ENCODE measurements around the gene ARHGEF9.
"Not testable (repeated sequence)": the region's sequence is repeated elsewhere in the genome, so short reads cannot be mapped to it uniquely, and the experiment has no call there.

The ARHGEF9 gene

GRCh38 chrX:63656871-63657580 lies 128.0 kb downstream of the ARHGEF9 start:
- no peak for DNase-seq

GRCh38 chrX:63652086-63652765 lies 132.8 kb downstream of the ARHGEF9 start:
- DNase-seq: no peak

- not testable (repeated sequence) for DNase-seq
Measured at GRCh38 chrX:63645748-63646147, 139.3 kb downstream of the ARHGEF9 start.

- DNase-seq: no peak
Measured at GRCh38 chrX:63635750-63636149, 149.3 kb downstream of the ARHGEF9 start.

GRCh38 chrX:63613531-63614028 lies 171.4 kb downstream of the ARHGEF9 start:
- no peak for DNase-seq

GRCh38 chrX:63585936-63586335 lies 199.1 kb downstream of the ARHGEF9 start:
- DNase-seq: no peak

All from activated CD8-positive, alpha-beta memory T cell treated with anti-CD3 and anti-CD28 coated beads for 24 hours (primary cell).